ENCODE data around the gene VPS13A. TPM values are rescaled to one million over a fixed set of nuclear protein-coding genes. Genes with fewer than 3 reads are reported as not detected.
A peak's percentile ranks its signal among the peaks of the same experiment; 100 is the strongest.

The VPS13A gene
- total RNA-seq, 1 donor from 2014 or later, result 37.8 TPM

- no peak for TF ChIP-seq CTCF (IDR thresholded peaks at IDR 0.05)
- Histone ChIP-seq H3K9me3 (no peaks in the 10 kb centered on the region), H3K36me3 (peaks cover 9% of the 10 kb centered on the region), H3K4me1 (peaks cover 5% of the 10 kb centered on the region), H3K4me3 (no peak overlapping the region), H3K27me3 (ENCODE audit: low read depth) (no peaks in the 10 kb centered on the region), H3K27ac (no peak overlapping the region)
- intact Hi-C loops (cut with DNase I), result no loop called here
- no peak for DNase-seq
- ATAC-seq, result peak; percentile 70 to 81
Observed at GRCh38 chr9:77427256-77427927, 250.1 kb downstream of the VPS13A start.

- Histone ChIP-seq H3K36me3 (peaks cover 5% of the 10 kb centered on the region), H3K4me1 (peaks cover 5% of the 10 kb centered on the region), H3K9me3 (no peaks in the 10 kb centered on the region), H3K4me3 (no peak overlapping the region), H3K27ac (no peak overlapping the region), H3K27me3 (ENCODE audit: low read depth) (no peaks in the 10 kb centered on the region)
- intact Hi-C loops (cut with DNase I), result no loop called here
- DNase-seq, result no peak
- TF ChIP-seq CTCF (IDR thresholded peaks at IDR 0.05), result no peak
- no peak for ATAC-seq
Observed at GRCh38 chr9:77429928-77430327, 252.6 kb downstream of the VPS13A start.

- intact Hi-C loops (cut with DNase I), result no loop called here
- peaks cover 5% of the 10 kb centered on the region for H3K4me1 ChIP-seq
- H3K27me3 ChIP-seq (ENCODE audit: low read depth), result no peaks in the 10 kb centered on the region
- no peak overlapping the region for H3K27ac ChIP-seq
- ATAC-seq, result no peak
- no peak for TF ChIP-seq CTCF (IDR thresholded peaks at IDR 0.05)
- H3K4me3 ChIP-seq, result no peak overlapping the region
- H3K36me3 ChIP-seq, result peaks cover 5% of the 10 kb centered on the region
- no peaks in the 10 kb centered on the region for H3K9me3 ChIP-seq
- DNase-seq, result no peak
Observed at GRCh38 chr9:77432053-77432452, 254.7 kb downstream of the VPS13A start.

GRCh38 chr9:77433675-77434445, 256.5 kb downstream of the VPS13A start:
- no peak overlapping the region for H3K27ac ChIP-seq
- H3K27me3 ChIP-seq (ENCODE audit: low read depth), result no peaks in the 10 kb centered on the region
- H3K36me3 ChIP-seq, result peaks cover 5% of the 10 kb centered on the region
- no peaks in the 10 kb centered on the region for H3K9me3 ChIP-seq
- H3K4me1 ChIP-seq, result no peaks in the 10 kb centered on the region
- peak; percentile 94 for TF ChIP-seq CTCF (IDR thresholded peaks at IDR 0.05)
- intact Hi-C loops (cut with DNase I), result no loop called here
- peak; percentile 68 for DNase-seq
- ATAC-seq, result peak; percentile 88 to 89
- H3K4me3 ChIP-seq, result no peak overlapping the region

- peaks cover 5% of the 10 kb centered on the region for H3K36me3 ChIP-seq
- no peak overlapping the region for H3K27ac ChIP-seq
- no peak for TF ChIP-seq CTCF (IDR thresholded peaks at IDR 0.05)
- DNase-seq (no peak), ATAC-seq (no peak)
- H3K27me3 ChIP-seq (ENCODE audit: low read depth), result no peaks in the 10 kb centered on the region
- no peaks in the 10 kb centered on the region for H3K4me1 ChIP-seq
- no peaks in the 10 kb centered on the region for H3K9me3 ChIP-seq
- intact Hi-C loops (cut with DNase I), result loop anchor here (5.0 kb wide), 1 partner anchor 212 kb away; the partner anchor contains the start of gene GNA14
- no peak overlapping the region for H3K4me3 ChIP-seq
Observed at GRCh38 chr9:77435277-77435676, 257.9 kb downstream of the VPS13A start.

Measured in lower lobe of right lung (tissue), 2 donors.